Mammary epithelial cell (primary cell): Measurements from ENCODE around the gene HS3ST3A1.

Source experiments
- CTCF ChIP-seq, 2 donors: IDR thresholded peaks in 1 of 2; conservative IDR thresholded peaks in 1 of 2; 2 replicates each; pipeline ENCODE4 v1.5.1; 2011 to 2012; ENCODE audit warnings: inconsistent platforms in 2 of 2, low read length in 2 of 2, mild to moderate bottlenecking in 2 of 2, control low read depth in 1 of 2, low read depth in 1 of 2; ENCODE audit not compliant: insufficient read depth in 1 of 2; ENCODE audit errors: extremely low read depth in 1 of 2
- EZH2 ChIP-seq: IDR thresholded peaks from 2 replicates; pipeline ENCODE4 v1.6.1; 2012; ENCODE audit warnings: low read length, inconsistent platforms, borderline replicate concordance

- TF ChIP-seq CTCF (conservative IDR thresholded peaks at IDR 0.05 in 1 of 2, IDR thresholded peaks at IDR 0.05 in 1 of 2; ENCODE audit: extremely low read depth in 1 of 2, insufficient read depth in 1 of 2, low read depth in 1 of 2, low read length in 2 of 2) (no peak), EZH2 (no peak)
Observed at GRCh38 chr17:13462146-13462545, 139.6 kb downstream of the HS3ST3A1 start.
